K562 (cell line): Measurements from ENCODE around the gene STEAP1B. TPM values are rescaled to one million over a fixed set of nuclear protein-coding genes. Genes with fewer than 3 reads are reported as not detected.

ENCODE experiments used
- ARID2 ChIP-seq: fragments of 450-650 bp; IDR thresholded peaks from 2 replicates; pipeline ENCODE4 v1.6.1; 2017; ENCODE audit warnings: antibody characterized with exemption, mild to moderate bottlenecking
- MAFF ChIP-seq: IDR thresholded peaks from 2 replicates; pipeline ENCODE4 v1.6.1; 2012; ENCODE audit warnings: low read length, improper control_type of control experiment
- MBD1 ChIP-seq: fragments of 250-450 bp; sonication (Bioruptor Pico); IDR thresholded peaks from 2 replicates; pipeline ENCODE4 v1.8.0; 2022; ENCODE audit warnings: inconsistent platforms
- RB1 ChIP-seq: fragments of 450-650 bp; IDR thresholded peaks from 2 replicates; pipeline ENCODE4 v1.6.1; 2017; ENCODE audit warnings: low read depth, mild to moderate bottlenecking
- RNF2 ChIP-seq: sonication (generic); IDR thresholded peaks from 2 replicates; pipeline ENCODE4 v1.6.1; 2016
- SAFB ChIP-seq: fragments of 200-400 bp; formaldehyde crosslinking; IDR thresholded peaks from 2 replicates; pipeline ENCODE4 v1.6.1; 2017; ENCODE audit warnings: low read depth, low read length, borderline replicate concordance
- SMARCE1 ChIP-seq: fragments of 450-650 bp; IDR thresholded peaks from 2 replicates; pipeline ENCODE4 v1.7.1; 2016; ENCODE audit warnings: mild to moderate bottlenecking
- TBP ChIP-seq: optimal IDR thresholded peaks from 2 replicates; pipeline ENCODE3; 2011; ENCODE audit warnings: low read depth, low read length, improper control_type of control experiment
- ZNF316 ChIP-seq: fragments of 450-650 bp; IDR thresholded peaks from 2 replicates; pipeline ENCODE4 v1.6.1; 2016
- polyA plus RNA-seq, 8 experiments: library from polyadenylated mRNA; depleted of rRNA in 4 of 8; stranded (reverse) in 5 of 8; unstranded in 3 of 8; fragments of >200 nt; fragmentation: Nextera tagmentation in 2 of 8; fragmentation: Illumina TruSeq in 1 of 8; extraction: Ambion mirVana in 2 of 8; extraction: Trizol in 1 of 8; gene quantifications; 2 replicates each; pipeline versions ENCODE4 v1.2.1 to v1.2.3, GENCODE V29; 2011 to 2014; ENCODE audit warnings: inconsistent platforms in 1 of 8, missing spikeins in 1 of 8
- total RNA-seq, 7 experiments: library from RNA; depleted of rRNA in 6 of 7; stranded (reverse); fragments of >200 nt in 6 of 7; fragmentation: Illumina TruSeq in 2 of 7; extraction: Trizol in 2 of 7; gene quantifications; 2 replicates each; pipeline versions ENCODE4 v1.2.1 to v1.2.3, GENCODE V29; 2011 to 2021; ENCODE audit warnings: low replicate concordance in 1 of 7
- TF ChIP-seq, protein P1 (sequence below), 2 experiments: fragments of 450-650 bp; formaldehyde crosslinking in 1 of 2; IDR thresholded peaks; 2 replicates each; pipeline versions ENCODE4 v1.4.0 to v1.6.1; 2014 to 2020; ENCODE audit warnings: mild to moderate bottlenecking in 2 of 2, borderline replicate concordance in 1 of 2, low read depth in 1 of 2
- TF ChIP-seq, protein P2 (sequence below): fragments of 450-650 bp; IDR thresholded peaks from one replicate; pipeline ENCODE4 v1.6.1; 2018; ENCODE audit warnings: mild to moderate bottlenecking, moderate library complexity; ENCODE audit not compliant: partially characterized antibody
- TF ChIP-seq, protein P3 (sequence below): fragments of 450-650 bp; formaldehyde crosslinking; IDR thresholded peaks from 2 replicates; pipeline ENCODE4 v1.4.0; 2020; ENCODE audit warnings: mild to moderate bottlenecking, moderate library complexity

The STEAP1B gene
- total and polyA plus RNA-seq, 9 of the 15 experiments (the other 6 are each of a cell fraction or from before 2014, with no cell fraction given) = 20.0 to 38.5 (median 30.6) TPM

DNA sequence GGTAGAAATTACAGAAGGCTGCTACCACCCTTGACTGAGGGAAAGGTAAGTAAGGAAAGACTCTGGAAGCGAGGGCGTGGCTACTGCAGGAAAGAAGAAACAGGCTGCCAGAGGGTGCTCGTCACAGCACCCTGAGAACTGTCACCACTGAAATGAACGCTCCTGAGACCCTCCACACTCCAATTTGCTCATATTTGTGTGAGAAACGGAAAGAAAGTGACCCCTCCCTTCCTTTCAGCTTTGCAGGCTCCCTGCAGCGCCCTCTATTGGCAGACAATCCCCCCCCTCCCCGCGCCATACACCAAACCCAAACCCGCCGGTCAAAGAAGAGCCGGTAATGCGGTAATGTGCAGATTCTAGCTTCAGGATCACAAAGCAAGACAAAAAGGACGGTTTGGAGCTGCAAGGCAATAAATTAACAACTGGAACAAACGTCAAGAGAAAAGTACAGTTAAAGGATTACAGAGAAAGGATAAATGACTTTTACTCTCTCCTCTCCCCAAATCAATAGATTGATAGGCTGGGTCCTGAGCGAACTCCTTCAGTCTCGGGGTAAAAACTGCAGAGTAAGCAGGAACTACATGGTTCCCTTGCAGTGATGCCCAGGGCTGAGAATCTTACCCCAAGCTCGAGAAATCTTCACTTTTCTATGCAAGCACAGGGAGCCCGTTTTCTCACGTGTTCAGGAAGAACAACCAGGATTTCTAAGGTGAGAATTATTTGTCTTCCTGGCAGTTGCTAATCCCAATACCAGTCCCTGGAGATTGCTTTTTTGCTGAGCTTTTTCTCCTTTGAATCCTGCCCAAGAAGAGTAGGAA is 47.6 kb downstream of the STEAP1B start (continued):
- TF ChIP-seq, protein P1, sequence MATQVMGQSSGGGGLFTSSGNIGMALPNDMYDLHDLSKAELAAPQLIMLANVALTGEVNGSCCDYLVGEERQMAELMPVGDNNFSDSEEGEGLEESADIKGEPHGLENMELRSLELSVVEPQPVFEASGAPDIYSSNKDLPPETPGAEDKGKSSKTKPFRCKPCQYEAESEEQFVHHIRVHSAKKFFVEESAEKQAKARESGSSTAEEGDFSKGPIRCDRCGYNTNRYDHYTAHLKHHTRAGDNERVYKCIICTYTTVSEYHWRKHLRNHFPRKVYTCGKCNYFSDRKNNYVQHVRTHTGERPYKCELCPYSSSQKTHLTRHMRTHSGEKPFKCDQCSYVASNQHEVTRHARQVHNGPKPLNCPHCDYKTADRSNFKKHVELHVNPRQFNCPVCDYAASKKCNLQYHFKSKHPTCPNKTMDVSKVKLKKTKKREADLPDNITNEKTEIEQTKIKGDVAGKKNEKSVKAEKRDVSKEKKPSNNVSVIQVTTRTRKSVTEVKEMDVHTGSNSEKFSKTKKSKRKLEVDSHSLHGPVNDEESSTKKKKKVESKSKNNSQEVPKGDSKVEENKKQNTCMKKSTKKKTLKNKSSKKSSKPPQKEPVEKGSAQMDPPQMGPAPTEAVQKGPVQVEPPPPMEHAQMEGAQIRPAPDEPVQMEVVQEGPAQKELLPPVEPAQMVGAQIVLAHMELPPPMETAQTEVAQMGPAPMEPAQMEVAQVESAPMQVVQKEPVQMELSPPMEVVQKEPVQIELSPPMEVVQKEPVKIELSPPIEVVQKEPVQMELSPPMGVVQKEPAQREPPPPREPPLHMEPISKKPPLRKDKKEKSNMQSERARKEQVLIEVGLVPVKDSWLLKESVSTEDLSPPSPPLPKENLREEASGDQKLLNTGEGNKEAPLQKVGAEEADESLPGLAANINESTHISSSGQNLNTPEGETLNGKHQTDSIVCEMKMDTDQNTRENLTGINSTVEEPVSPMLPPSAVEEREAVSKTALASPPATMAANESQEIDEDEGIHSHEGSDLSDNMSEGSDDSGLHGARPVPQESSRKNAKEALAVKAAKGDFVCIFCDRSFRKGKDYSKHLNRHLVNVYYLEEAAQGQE (IDR thresholded peaks at IDR 0.05; ENCODE audit: borderline replicate concordance) = peak; percentile 67
- TF ChIP-seq, protein P1 (CRISPR knock-in tag; IDR thresholded peaks at IDR 0.05; ENCODE audit: low read depth) = no peak
- 0 out of 2 replicates have a peak, but pooled peaks have one; percentile 34 for TF ChIP-seq SMARCE1
- TF ChIP-seq, protein P2, sequence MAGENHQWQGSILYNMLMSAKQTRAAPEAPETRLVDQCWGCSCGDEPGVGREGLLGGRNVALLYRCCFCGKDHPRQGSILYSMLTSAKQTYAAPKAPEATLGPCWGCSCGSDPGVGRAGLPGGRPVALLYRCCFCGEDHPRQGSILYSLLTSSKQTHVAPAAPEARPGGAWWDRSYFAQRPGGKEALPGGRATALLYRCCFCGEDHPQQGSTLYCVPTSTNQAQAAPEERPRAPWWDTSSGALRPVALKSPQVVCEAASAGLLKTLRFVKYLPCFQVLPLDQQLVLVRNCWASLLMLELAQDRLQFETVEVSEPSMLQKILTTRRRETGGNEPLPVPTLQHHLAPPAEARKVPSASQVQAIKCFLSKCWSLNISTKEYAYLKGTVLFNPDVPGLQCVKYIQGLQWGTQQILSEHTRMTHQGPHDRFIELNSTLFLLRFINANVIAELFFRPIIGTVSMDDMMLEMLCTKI = no peak
- 0 out of 2 replicates have a peak, but pooled peaks have one; percentile 60 for TF ChIP-seq MBD1 (CRISPR knock-in tag)
- peak; percentile 64 for TF ChIP-seq MAFF
- TF ChIP-seq TBP = no peak
- TF ChIP-seq RNF2 = no peak
- peak; percentile 51; the same call in 1 of the 2 replicates for TF ChIP-seq RB1
- TF ChIP-seq SAFB = no peak
- TF ChIP-seq ZNF316 = peak; percentile 90
- TF ChIP-seq, protein P3, sequence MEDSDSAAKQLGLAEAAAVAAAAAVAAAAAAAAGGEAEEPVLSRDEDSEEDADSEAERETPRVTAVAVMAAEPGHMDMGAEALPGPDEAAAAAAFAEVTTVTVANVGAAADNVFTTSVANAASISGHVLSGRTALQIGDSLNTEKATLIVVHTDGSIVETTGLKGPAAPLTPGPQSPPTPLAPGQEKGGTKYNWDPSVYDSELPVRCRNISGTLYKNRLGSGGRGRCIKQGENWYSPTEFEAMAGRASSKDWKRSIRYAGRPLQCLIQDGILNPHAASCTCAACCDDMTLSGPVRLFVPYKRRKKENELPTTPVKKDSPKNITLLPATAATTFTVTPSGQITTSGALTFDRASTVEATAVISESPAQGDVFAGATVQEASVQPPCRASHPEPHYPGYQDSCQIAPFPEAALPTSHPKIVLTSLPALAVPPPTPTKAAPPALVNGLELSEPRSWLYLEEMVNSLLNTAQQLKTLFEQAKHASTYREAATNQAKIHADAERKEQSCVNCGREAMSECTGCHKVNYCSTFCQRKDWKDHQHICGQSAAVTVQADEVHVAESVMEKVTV (CRISPR knock-in tag) = peak; percentile 54; the same call in 1 of the 2 replicates
- TF ChIP-seq ARID2 = peak; percentile 53; the same call in 1 of the 2 replicates
